Measurements from ENCODE around the gene MRPS5.
"Not testable (repeated sequence)": the region's sequence is repeated elsewhere in the genome, so short reads cannot be mapped to it uniquely, and the experiment has no call there.

MRPS5 gene

DNA sequence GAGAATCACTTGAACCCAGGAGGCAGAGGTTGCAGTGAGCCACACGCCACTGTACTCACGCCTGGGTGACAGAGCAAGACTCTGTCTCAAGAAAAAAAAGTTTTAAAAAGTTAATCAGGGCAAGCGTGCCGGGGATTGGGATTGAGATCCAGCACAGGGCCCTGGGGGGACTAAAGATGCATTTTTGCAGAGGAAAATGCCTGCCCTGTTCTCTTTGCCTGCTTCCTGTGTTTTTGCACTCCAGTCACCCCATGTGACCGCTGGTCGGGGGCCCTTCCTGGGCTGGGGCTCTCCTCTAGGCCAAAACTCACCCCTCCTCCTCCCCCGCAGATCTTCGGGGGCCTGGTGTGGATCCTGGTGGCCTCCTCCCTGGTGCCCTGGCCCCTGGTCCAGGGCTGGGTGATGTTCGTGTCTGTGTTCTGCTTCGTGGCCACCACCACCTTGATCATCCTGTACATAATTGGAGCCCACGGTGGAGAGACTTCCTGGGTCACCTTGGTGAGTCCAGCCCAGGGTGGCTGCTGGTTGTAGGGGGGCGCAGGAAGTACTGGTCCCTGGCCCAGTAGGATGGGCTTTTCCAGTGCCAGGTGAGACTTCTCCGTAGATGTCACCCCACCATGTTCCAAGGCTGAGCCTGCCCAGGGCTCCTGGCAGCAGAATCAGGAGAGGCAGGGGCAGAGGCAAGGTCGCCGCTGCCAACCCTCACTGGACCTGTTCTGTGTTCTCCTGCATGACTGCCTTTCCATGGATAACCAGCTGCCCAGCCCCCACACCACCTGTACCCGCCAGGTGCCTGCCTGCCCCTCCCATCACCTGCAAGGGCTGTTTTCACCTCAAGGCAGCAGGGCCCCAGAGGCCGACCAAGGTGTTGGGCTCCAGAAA, 73.7 kb downstream of the MRPS5 start:
- no peak for DNase-seq (ENCODE audit: low read depth in 3 of 3)

DNA sequence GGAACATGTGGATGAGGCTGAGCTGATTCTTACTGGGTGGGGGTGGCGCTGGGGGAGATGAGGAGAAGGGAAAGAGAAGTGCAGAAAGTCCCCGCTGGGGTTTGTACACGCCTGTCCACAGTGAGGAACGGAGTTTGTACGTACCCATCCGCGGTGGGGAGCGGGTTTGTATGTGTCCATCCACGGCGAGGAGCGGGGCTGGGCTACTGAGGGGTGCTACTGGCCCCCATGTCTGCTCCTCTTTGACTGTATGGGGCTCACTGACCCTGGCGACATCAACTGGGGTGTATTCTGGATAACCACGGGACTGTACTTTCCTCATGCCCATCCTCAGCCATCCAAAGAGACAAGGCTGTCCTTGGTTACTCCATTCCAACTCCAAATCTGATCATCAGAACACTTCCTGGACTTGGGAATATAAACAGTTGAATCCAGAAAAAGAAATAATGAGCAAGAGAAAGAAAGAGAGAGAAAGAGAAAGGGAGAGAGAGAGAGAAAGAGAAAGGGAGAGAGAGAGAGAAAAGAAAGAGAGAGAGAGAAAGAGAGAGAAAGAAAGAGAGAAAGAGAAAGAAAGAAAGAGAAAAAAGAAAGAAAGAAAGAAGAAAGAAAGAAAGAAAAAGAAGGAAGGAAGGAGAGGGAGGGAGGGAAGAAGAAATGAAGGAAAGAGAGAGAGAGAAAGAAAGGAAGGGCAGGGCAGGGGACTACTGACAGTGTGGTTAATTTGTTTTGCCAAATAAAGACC, 75.1 kb downstream of the MRPS5 start:
- no peak for DNase-seq (ENCODE audit: low read depth in 3 of 3)

DNA sequence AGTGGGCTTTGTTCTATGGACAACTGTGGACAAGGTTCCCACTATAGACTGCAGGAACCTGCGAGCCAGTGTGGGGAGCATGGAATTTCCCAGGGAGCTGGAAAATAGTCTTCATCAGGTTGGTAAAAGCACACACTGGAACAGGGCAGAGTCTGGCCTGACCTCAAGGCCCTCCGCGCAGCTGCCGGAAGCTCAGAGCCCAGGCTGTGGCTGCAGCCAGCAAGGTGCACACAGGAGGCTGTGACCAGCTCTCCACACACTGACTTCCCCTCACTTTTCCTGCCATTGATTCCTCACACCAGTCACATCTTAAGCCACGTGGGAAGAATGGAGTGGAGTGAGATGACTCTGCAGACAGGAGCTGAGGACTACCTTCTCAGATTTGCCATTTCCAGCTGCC, 77.0 kb downstream of the MRPS5 start:
- no peak for DNase-seq (ENCODE audit: low read depth in 3 of 3)

DNA sequence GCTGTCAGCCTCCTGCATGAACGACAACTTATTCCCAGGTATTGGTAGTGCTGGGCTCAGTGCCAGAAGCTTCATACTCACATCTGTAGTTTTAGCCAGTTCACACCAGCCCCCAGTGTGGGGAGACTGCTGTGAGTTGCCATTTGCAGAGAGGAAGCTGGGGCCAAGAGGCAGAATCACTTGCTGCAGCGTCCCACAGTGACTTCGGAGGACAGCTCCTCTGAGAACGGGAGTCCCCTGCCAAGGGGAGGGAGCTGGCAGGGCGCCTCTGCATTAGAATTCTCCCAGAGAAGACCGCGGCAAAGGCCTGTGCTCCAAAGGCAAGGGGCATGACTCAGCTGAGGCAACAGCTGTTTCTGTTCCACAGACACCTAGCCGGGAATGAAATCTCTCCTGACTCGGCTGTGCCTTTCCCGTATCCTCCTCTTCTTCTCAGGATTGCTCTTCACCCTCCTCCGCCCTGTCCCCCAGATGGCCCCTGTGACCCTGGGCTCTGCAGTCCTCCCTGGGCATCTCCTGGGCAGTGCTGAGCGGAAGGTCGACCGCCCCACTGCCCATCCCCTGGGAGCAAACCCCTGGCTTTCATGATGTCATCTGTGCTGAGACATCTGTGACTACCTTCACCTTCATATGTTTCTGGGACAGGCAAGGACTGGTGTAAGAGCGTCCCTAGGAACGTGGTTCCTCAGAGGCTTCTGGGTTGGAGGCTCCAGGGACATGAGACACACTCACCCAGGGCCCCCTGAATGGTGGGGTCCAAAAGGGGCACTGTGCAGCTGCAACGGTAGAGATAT, 78.1 kb downstream of the MRPS5 start:
- DNase-seq (ENCODE audit: low read depth in 3 of 3): no peak

DNA sequence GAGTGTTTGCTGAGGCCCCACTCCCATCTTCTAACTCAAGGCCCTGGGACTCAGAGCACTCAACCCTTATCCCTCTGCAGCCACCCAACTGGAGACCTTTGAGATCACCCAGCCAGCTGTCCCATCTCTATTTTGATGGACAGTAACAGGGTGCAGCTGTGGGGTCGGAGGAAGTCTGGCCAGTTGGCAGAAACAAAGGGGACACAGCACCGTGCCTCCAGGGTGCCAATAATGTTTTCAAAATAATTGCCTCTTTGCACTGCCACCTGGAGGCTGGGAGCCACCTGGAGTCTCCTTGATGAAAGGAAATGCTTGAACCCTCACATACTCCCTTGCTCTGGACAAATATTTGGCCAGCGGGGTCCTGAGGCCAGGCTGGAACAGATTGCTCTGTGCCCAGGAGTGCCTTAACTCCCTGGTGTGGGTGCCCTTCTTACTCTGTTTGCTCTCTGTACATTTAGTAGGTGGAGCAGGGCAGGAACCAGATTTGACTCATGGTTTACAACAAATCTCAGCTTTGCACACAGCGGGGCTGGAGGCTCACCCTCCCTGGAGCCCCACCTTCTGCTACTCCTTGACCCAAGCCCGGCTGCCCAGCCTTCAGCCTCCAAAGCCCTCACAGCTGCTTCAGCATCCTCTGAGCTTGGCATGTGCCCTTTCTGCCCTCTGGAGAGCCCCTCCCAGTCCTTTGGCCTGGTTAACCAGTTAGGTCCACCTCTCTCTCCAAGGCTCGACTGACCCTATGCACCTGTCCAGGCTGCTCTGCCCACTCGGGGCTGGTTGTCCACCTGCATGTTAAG, 78.9 kb downstream of the MRPS5 start:
- no peak for DNase-seq (ENCODE audit: low read depth in 3 of 3)

DNA sequence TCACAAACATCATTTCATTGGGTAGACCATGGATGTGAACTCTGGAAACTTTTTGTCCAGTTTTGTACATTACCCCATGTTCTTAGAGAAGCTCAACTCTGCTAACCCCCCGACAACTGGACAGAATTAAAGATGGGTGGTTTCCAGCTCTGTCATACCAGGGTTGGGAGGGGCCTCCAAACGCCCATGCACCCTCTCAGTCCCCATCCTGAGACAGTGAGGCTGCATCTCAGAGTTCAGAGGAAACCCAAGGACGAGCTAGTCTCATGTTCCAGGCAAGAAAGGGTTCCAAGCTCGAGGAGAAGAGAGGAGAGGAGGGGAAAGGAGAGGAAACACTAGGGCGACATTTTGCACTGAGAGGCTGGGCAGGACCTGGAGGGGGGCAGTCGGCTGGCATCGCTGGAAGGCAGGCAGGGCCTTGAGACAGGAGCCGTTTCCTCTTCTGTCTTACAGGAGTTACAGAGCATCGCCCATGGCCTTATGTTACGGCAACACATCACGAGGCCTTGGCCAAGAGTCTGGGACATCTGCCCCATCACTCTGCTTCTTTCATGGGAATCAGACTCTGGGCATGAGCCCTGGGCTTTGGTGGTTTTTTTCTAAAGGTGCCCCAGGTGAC, 79.7 kb downstream of the MRPS5 start:
- DNase-seq (ENCODE audit: low read depth in 3 of 3): no peak

DNA sequence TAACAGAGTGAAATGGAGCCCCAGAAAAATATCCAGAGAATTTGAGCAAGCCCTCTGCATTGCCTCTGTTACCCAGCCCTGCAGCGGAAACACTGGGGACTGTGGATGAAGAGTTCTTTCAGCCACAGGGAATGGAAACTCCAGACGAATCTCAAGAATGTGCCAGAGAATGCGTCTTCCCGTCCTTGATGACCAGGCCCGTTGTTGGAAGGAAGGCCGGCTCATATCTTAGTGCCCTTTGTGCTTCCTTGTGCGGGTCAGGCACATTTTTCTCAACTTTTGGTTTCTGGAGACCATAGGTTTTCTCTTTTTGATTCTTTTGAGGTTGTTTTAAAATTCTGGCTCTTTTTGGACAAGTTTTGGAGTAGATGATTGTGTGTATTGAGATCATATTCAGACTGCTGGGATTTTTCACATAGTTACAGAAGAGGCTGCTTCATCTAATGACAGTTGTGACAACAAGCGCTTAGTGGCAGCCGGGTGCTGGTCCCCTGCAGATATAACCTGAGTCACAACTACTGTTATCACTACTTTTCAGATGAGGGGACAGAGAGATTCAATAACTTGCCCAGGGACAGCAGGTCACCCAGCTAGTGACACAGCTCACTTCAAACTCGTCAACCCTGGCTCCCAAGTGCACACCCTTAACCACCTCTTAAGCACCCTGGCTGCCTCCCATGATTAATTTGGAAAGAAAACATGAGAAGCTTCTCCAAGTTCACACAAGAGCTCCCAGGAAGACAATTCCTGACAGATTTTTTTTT, 80.4 kb downstream of the MRPS5 start:
- DNase-seq (ENCODE audit: low read depth in 3 of 3): no peak

DNA sequence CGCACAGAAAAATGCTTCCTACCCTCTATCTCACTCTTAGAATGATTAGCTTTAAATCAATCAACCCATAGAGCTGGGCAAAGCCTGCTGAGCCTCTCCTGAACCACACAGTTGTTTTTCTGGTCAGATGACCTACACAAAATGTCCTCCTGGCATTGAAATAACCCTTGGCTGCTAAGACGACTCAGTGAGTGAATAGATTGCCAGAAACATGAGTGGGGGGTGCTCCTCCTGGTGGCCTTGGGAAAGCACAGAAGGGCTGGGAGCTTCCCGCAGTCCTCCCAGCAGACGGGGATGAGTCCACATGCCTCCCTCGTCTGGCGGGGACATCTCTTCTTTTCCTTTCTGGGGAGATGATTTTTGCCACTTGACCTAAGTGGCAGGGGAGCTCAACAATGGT, 81.2 kb downstream of the MRPS5 start:
- DNase-seq (ENCODE audit: low read depth in 3 of 3): no peak

DNA sequence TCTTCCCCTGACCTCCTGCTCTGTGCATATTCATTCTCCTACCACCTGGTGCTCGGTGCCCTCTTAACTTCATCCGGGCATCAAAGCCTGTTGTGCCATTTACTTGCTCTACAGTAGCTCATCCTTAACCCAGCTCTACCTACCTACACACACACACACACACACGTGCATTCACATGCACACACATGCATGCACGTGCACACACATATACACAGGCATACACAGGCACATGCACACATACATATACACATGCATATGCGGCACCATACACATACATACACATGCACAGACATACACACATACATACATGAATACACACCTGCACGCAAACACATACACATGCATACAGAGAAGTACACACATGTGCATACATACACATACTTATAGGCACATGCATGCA, 81.6 kb downstream of the MRPS5 start:
- no peak for DNase-seq (ENCODE audit: low read depth in 3 of 3)

DNA sequence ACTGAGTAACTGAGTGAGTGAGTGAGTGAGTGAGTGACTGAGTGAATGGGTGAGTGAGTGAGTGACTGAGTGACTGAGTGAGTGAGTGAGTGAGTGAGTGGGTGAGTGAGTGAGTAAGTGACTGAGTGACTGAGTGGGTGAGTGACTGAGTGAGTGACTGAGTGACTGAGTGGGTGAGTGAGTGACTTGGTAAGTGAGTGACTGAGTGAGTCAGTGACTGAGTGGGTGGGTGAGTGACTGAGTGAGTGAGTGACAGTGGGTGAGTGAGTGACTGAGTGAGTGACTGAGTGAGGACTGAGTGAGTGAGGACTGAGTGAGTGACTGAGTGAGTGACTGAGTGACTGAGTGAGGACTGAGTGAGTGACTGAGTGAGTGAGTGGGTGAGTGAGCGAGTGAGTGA, 82.2 kb downstream of the MRPS5 start:
- DNase-seq (ENCODE audit: low read depth in 3 of 3): no peak

DNA sequence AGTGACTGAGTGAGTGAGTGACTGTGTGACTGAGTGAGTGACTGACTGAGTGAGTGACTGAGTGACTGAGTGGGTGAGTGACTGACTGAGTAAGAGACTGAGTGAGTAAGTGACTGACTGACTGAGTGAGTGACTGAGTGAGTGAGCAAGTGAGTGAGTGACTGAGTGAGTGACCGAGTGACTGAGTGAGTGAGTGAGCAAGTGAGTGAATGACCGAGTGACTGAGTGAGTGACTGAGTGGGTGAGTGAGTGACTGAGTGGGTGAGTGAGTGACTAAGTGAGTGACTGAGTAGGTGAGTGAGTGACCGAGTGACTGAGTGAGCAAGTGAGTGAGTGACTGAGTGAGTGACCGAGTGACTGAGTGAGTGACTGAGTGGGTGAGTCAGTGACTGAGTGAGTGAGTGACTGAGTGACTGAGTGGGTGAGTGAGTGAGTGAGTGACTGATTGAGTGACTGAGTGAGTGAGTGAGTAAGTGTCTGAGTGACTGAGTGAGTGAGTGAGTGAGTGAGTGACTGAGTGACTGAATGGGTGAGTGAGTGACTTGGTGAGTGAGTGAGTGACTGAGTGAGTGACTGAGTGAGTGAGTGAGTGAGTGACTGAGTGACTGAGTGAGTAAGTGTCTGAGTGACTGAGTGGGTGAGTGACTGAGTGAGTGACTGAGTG, 82.8 kb downstream of the MRPS5 start:
- DNase-seq (ENCODE audit: low read depth in 3 of 3): no peak

DNA sequence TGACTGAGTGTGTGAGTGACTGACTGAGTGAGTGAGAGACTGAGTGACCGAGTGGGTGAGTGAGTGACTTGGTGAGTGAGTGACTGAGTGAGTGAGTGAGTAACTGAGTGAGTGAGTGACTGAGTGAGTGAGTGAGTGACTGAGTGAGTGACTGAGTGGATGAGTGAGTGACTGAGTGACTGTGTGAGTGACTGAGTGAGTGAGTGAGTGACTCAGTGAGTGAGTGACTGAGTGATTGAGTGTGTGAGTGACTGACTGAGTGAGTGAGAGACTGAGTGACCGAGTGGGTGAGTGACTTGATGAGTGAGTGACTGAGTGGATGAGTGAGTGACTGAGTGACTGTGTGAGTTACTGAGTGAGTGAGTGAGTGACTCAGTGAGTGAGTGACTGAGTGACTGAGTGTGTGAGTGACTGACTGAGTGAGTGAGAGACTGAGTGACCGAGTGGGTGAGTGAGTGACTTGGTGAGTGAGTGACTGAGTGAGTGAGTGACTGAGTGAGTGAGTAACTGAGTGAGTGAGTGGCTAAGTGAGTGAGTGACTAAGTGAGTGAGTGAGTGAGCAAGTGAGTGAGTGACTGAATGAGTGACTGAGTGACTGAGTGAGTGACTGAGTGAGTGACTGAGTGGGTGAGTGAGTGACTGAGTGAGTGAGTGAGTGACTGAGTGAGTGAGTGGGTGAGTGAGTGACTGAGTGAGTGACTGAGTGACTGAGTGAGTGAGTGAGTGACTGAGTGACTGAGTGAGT, 83.6 kb downstream of the MRPS5 start:
- not testable (repeated sequence) for DNase-seq (ENCODE audit: low read depth in 3 of 3)

DNA sequence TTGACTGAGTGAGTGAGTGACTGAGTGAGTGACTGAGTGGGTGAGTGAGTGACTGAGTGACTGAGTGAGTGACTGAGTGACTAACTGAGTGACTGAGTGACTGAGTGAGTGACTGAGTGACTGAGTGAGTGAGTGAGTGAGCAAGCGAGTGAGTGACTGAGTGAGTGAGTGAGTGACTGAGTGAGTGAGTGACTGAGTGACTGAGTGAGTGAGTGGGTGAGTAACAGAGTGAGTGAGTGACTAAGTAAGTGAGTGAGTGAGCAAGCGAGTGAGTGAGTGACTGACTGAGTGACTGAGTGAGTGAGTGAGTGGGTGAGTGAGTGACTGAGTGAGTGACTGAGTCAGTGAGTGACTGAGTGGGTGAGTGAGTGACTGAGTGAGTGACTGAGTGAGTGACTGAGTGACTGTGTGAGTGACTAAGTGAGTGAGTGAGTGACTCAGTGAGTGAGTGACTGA, 84.2 kb downstream of the MRPS5 start:
- DNase-seq (ENCODE audit: low read depth in 3 of 3): no peak

DNA sequence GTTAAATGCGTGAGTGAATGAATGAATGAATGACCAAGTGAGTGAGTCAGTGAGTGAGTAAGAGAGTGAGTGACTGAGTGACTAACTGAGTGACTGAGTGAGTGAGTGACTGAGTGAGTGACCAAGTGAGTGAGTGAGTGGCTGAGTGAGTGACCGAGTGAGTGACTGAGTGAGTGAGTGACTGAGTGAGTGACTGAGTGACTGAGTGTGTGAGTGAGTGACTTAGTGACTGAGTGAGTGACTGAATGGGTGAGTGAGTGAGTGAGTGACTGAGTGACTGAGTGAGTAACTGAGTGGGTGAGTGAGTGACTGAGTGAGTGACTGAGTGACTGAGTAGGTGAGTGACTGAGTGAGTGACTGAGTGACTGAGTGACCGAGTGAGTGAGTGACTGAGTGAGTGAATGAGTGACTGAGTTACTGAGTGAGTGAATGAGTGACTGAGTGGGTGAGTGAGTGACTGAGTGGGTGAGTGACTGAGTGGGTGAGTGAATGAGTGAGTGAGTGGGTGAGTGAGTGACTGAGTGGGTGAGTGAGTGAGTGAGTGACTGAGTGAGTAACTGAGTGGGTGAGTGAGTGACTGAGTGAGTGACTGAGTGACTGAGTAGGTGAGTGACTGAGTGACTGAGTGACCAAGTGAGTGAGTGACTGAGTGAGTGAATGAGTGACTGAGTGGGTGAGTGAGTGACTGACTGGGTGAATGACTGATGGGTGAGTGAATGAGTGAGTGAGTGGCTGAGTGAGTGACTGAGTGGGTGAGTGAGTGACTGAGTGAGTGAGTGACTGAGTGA, 84.8 kb downstream of the MRPS5 start:
- no peak for DNase-seq (ENCODE audit: low read depth in 3 of 3)

Measured in stimulated activated CD4-positive, alpha-beta T cell treated with anti-CD3 and anti-CD28 coated beads, TNF-alpha, amount 100 ng/mL, for 48 hours (primary cell).